Activated CD4-positive, alpha-beta T cell treated with anti-CD3 and anti-CD28 coated beads for 48 hours (primary cell): ENCODE results near the gene SPRR1A.

Experiments used
- DNase-seq: peaks from one replicate; pipeline ENCODE4 v3.0.0-alpha.2; 2020

The SPRR1A gene

GRCh38 chr1:152983743-152984142 is at the start of gene SPRR1A:
TSS of gene SPRR1A (plus strand) at chr1:152984081. CDS start at chr1:152985231, 1,150 bp downstream.
- DNase-seq: no peak

DNA sequence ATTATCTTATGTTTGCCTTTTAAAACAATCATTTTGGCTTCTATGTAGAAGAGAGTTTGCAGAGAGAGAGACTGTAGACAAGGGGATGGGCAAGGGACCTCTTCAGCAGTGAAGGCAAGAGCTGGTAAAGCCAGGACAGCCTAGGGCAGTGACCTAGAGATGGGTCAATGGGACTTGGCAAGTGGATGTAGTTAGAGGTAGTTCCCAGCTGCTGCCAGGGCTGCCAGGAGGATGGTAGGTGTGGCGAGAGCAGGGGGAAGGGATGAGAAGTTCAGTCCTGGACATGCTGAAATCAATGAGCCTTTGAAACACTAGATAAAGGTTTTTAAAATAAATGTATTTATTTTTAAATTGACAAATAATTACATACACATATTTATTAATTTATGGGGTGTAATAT is 43.3 kb upstream of the SPRR1A start:
- no peak for DNase-seq

GRCh38 chr1:152941037-152941711 is 42.7 kb upstream of the SPRR1A start:
- no peak for DNase-seq

GRCh38 chr1:152942161-152942560 is 41.7 kb upstream of the SPRR1A start:
- DNase-seq: no peak

DNA sequence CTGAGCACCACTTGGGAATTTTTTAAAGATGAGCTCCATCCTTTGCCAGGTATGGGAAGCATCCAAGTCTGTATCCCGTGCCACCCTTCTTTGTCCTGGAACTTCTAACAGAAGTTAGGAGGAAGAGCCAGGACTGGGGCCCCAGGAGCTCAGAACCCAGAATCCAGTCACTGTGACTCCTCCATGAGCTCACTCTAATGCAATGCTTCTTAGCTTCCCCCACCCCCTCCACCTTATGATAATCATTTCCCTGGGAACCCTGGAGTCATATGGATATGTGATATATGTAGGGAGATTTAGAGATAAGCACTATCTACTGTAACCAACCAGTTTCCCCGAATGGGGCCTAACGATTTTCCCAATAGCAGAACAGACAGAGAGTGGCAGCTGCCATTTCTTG is 37.6 kb upstream of the SPRR1A start:
- DNase-seq: no peak

GRCh38 chr1:152946651-152947256 is 37.1 kb upstream of the SPRR1A start, which contains the start of gene SPRR5:
TSS of gene SPRR5 (plus strand) at chr1:152947206. CDS start at chr1:152948555, 1,349 bp downstream.
- no peak for DNase-seq

DNA sequence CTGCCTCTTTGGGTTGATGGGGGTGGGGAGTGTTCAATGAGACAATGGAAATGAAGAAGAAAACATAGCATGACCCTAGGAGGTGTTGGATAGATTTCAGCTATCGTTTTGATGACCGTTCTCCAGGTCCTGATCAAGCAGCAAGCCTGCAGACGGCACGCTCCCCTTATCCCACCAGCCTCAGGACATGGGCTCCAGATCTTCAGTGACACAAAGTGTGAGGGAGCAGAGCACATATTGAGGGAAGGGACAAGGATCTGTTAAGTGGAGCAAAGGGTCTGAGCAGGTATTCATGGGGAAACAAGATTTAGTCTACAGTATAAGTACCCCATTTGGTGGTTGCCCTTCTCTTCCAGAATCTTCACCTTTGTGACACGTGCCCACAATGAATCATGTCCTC is 32.2 kb upstream of the SPRR1A start:
- no peak for DNase-seq

DNA sequence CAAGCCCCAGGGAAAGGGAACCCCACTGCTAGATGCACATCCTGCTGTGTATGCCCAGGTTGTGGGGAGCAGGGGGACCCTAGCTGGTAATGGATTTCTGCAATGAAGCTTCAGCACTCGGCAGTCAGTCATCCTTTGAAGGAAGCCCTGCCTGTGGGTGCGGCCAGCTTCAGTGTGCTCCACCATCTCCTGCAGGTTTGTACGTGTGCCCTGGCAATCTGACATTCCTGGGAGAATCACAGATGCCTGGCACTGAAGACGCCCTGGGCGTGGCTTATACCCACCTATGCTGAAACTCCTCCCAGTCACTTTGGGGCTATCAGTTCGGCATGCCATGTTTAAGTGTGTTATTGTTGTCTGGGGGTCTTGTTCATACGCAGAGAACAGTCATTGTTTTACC is 30.1 kb upstream of the SPRR1A start:
- no peak for DNase-seq

DNA sequence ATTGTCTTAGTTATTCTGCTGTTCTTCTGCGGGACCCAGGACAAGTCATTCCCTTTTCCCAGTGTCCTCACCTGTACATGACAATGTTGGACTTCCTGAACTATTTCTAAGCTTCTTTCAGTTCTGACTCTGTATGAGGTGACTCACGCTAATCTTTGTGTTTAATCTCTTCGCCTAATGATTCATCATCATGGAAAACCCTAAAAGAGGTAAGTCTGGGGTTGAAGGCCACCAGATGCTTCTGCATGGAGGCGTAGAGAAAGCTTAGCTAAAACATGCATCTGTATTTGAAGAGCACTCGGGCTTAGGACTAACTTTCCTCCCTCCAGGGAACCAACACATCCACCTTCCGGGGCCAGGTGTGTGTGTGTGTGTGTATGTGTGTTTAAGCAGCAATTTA is 29.4 kb upstream of the SPRR1A start:
- DNase-seq: no peak

DNA sequence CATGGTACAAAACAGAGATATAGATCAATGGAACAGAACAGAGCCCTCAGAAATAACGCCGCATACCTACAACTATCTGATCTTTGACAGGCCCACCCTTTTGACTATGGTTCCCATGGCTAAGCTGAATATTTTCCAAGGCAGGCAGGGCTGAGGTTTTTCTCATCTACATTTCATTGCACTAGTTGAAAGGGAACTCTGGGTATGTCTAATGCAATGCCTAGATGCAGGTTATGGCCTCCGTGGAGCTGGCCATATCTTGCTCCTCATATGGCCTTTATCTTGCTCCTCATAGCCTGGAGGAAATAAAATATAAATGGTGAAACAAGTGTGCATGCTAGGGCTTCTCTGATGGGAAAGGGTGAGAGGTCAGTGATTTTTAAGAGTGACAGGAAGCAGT is 26.3 kb upstream of the SPRR1A start:
- no peak for DNase-seq

- no peak for DNase-seq
Measured at GRCh38 chr1:152959273-152959672, 24.6 kb upstream of the SPRR1A start.

DNA sequence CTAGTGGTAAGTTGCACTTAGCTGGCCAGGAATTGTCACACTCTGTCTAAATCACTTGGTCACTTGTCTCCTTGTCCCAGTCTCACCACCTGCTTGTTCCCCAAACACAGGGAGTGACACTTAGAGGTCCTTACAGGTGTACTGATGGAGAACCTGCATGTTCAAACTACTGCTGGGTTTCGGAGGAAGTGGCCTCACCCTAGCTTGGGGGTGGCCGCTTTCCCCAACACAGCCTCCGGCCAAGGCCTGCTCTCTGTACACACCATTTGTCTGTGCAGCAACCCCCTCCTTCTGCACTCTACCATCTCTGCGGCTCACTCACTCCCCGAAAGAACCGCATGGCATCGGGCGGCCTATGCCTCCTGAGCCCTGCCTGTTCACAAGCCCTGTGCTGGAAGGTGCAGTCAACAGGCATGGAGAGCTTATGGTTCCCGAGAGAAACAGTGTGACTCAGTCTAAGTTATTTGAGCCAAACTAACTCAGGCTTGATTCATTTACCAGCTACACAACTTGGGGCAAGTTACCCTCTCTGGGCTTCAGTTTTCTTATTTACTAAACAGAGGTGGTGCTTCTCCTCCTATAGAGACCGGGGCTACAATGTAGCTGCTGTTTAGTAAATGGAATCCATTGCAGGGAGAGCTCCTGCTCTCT is 24.0 kb upstream of the SPRR1A start:
- DNase-seq: no peak

DNA sequence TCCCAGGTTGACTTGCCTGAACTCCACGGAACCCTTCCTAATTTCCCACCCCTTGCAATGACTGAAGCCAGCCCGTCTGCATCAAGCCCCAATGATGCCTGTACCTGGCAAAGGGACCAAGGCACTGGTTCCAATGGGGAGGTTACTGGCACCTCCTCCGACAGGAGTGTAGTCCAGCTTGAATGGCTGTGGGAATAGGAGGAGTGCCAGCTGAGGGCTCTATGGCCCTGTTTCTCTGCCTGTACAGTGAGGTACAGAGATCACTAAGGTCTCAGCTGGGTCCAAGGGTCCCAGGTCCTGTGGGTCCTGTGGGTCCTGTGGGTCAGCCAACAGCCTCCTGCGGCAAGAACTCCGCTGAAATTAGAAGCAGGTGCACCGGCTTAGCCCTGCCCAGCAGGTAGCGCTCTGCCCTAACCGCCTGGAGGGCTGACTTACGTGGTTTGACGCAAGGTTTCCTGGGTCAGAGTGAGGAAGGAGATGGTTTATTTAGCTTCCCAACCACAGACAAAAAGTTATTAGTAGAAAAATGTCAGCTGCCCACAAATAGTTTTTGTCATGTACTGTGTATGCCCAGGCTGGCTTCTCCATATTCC is 23.3 kb upstream of the SPRR1A start:
- DNase-seq: no peak

DNA sequence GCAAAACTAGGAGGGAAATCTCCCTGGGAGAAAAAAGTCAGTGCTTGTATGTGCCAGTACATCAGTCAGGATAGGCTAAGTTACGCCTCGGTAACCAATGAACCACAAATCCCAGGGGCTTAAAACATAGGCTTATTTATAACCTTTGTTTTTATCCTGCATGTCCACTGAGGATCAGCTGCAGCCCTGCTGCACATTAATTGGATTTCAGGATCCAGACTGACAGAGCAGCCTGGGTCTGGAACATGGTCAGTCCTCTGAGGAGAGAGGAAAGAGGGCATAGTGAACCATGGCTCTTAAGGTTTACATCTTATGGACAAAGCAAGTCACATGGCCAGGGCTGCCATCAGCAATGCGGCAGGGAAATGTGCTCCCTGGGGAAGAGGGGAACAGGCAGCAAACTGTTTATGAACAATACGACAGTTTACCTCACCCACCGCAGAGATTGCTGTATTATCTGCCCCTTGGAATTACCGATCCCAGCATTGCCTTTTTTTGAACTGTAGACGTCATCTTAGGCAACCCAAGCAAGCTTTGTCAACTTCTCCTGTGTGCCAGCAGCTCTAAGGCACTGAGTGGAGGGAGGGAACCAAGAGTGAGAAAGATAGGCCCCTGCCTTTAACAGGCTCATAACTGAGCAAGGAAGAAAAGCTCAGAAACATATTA is 22.5 kb upstream of the SPRR1A start:
- no peak for DNase-seq

GRCh38 chr1:152962876-152963415 is 20.9 kb upstream of the SPRR1A start:
- DNase-seq: no peak

DNA sequence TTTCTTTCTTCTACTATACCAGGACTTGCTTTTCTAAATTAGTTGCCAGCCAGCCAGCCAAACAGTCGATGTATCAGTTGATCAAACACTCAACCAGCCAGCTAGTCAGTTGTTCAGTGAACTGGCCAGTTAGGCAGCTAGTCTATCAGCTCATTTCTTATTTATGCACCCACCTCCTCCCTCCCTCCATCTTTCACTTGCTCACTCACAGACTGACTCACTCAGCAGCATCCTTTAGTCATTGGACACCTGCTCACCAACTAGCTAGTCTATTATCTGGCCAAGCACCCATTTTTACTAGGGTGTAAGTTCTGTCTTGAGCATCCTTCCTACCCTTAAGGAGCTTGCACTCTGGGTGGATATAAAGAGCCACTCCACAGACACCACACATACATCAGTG is 19.3 kb upstream of the SPRR1A start:
- no peak for DNase-seq

DNA sequence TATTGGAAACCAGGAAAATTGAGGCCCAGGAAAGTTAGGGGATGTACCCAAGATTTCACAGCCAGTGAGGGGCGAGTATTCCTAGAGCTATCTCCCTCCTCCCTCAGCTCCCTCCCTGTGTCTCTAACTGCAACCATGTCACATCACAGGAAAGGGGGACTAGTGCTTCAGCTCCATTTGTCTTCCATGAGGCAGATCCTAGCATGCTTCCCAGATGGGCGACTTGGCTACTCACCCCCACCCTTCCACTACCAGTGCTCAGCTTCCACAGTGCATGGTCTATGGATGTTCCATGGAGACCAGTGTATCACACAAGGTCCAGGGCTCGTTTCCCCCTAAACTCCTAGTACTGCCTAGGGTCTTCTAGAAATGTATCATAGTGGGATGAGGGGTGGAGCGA is 18.0 kb upstream of the SPRR1A start:
- DNase-seq: no peak

DNA sequence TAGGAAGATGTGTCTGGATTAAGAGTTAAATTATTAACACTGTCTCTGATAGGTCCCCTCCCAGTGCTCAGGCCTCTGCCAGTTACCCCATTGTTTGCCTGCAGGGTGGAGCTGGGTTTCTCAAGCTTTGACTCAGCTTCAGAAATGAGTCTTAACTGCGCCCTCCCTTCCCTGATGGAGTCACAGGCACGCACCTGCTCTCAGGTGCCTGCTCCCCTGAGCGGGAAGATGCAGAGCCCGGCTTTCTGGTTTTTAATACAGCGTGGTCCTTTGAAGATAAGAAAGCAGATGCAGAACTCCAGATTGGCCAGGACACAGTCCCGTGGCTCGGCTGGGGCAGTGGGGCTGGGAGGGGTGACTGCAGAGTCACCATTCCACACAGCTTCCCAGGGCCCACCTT is 16.7 kb upstream of the SPRR1A start:
- DNase-seq: no peak

DNA sequence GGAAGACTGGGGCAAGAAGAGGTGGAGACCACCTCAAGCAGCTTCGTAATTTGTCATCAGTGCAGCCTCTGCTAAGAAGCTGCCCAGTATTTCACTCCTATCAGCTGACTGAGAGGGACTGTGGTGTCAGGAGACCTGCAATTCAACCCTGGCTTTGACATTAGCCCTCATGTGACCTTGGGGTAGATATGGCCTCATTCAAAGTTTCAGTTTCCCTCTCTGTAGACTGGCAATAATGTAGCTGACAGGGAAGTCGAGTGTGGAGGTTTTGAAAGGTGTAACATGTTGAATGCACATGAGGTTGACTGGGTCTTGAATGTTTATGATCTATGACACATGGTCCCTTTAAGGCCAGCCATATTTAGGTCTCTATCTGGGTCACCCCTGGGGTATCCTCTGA is 15.6 kb upstream of the SPRR1A start:
- no peak for DNase-seq

DNA sequence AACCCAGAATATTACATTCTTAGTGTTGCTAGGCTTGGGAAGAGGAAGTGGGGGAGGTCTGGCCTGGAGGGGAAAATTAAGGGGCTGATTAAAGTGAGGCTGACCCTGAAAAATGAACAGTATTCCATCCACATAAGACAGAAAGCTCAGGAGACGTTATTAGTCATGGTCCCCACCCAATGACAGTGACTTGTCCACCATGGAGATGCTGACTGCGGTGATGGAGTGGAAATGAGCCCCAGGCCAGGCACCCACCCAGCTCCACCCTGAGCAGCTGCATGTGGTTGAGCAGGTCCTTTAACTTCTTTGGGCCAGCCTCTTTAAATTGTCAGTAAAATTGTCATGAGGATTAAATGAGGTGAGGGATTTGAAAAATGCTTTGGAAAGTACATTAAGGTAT is 14.8 kb upstream of the SPRR1A start:
- no peak for DNase-seq

DNA sequence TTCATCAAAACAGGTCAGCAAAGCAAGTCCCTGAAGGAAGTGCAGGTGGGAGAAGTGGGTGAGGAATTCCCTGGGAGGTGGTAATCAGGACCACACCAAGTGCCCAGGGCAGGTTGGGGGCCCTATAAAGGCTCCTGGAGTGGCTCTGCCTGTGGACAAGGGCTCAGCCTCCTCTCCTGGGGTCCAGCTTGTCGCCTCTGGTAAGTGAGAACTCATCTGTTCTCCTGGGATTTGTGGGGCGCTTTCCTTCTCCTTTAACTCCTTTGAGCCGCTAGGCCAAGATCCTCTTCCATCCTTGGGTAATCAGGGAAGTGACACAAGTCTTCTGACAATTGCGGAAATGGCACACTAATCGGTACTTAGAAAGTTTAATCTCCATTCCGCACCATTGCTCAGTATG is 13.4 kb upstream of the SPRR1A start, which contains the start of gene SPRR4:
TSS of gene SPRR4 (plus strand) at position 154 of the 400 bp plus-strand sequence. CDS start 1,243 bp downstream, outside the sequence.
- DNase-seq: no peak

DNA sequence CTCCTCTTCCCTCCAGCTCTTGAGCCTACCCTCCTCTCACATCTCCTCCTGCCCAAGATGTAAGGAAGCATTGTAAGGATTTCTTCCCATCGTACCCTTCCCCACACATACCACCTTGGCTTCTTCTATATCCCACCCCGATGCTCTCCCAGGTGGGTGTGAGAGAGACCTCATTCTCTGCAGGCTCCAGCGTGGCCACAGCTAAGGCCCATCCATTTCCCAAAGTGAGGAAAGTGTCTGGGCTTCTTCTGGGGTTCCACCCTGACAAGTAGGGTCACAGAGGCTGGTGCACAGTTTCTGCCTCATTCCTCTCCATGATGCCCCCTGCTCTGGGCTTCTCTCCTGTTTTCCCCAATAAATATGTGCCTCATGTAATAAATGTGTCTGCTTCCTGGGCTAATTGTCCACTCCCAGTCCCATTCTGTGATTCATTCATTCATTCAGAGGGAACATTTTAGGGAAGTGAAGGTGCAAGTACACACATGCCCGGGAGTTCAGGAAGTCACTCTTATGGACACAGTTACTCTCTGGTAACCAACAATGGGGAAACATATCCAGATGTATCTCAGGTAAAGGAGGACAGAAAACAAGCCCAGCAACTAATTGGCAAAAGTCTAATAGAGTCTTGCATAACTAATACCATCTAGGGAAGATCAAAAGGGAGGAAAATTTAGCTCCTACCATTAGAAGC is 11.5 kb upstream of the SPRR1A start:
- DNase-seq: no peak
